HepG2 (cell line): Measurements from ENCODE around the gene KIAA1755. TPM values are rescaled to one million over a fixed set of nuclear protein-coding genes. Genes with fewer than 3 reads are reported as not detected.

Experiments
- ATAC-seq: fragments of 200-7000 bp; cut with Tn5 transposase; 3 replicates; pipeline ENCODE4 v1.9.1; 2020; ENCODE audit warnings: mild to moderate bottlenecking, moderate library complexity
- BruUV-seq: library from RNA; stranded (reverse); fragments of 400-500 nt; replicated peaks from 2 replicates; lab custom pipeline; 2021; lab: Mats Ljungman, UMichigan
- CTCF ChIA-PET: fragments of 300-600 bp; formaldehyde crosslinking; extraction: SDS; loops from one replicate; lab custom pipeline; 2021; ENCODE audit warnings: low total read pairs, inconsistent platforms, low intra/inter-chr PET ratio; lab: Yijun Ruan, JAX
- POLR2A ChIA-PET: fragments of 350-600 bp; sonication (Branson Sonifier 250); formaldehyde crosslinking; loops from one replicate; lab custom pipeline; 2020; ENCODE audit warnings: antibody characterized with exemption, inconsistent platforms; lab: Yijun Ruan, JAX
- DNase-seq: peaks from one replicate; pipeline ENCODE4 v3.0.0-alpha.2; 2015; ENCODE audit warnings: low spot score
- FAIRE-seq: peaks from 3 replicates; lab custom pipeline; 2011; peaks lifted over from hg19 to GRCh38; lab: Jason Lieb, UNC
- H2AFZ ChIP-seq: one replicate; pipeline ENCODE4 v1.6.1; 2011; ENCODE audit warnings: low read length, inconsistent platforms
- H3K27ac ChIP-seq: fragments of 300-600 bp; 3 replicates; pipeline ENCODE4 v1.8.0; 2011; ENCODE audit warnings: mixed run types, mild to moderate bottlenecking, mixed read lengths, low read length, inconsistent platforms; ENCODE audit not compliant: insufficient read depth; ENCODE audit errors: extremely low read length
- H3K27me3 ChIP-seq, 2 experiments: fragments of 200-600 bp in 1 of 2; 2 replicates in 1 of 2; 3 replicates in 1 of 2; pipeline versions ENCODE4 v1.6.0 to v1.8.0; 2011; ENCODE audit warnings: low read length in 2 of 2, mild to moderate bottlenecking in 2 of 2, moderate library complexity in 2 of 2, inconsistent platforms in 1 of 2; ENCODE audit not compliant: insufficient read depth in 2 of 2, control insufficient read depth in 1 of 2
- H3K36me3 ChIP-seq, 2 experiments: fragments of 200-600 bp in 1 of 2; replicated peaks in 1 of 2; 2 replicates in 1 of 2; 3 replicates in 1 of 2; pipeline versions ENCODE4 v1.5.1 to v1.8.0; 2011; ENCODE audit warnings: low read length in 2 of 2, inconsistent platforms in 1 of 2; ENCODE audit not compliant: insufficient read depth in 2 of 2, control insufficient read depth in 1 of 2
- H3K4me1 ChIP-seq: 2 replicates; pipeline ENCODE4 v1.5.1; 2012; ENCODE audit warnings: low read length, inconsistent platforms; ENCODE audit not compliant: insufficient read depth
- H3K4me2 ChIP-seq: 2 replicates; pipeline ENCODE4 v1.6.0; 2011; ENCODE audit warnings: low read depth, low read length, inconsistent platforms
- H3K4me3 ChIP-seq, 3 experiments: fragments of 200-600 bp in 1 of 3; sonication (generic), shearing (Covaris generic) in 1 of 3; replicated peaks in 1 of 3; 2 replicates each; pipeline ENCODE4 v1.5.1; 2011 to 2016; ENCODE audit warnings: low read length in 3 of 3, inconsistent platforms in 2 of 3, low read depth in 2 of 3, mild to moderate bottlenecking in 2 of 3, control low read depth in 1 of 3, mixed read lengths in 1 of 3; ENCODE audit not compliant: insufficient read depth in 1 of 3
- H3K79me2 ChIP-seq: one replicate; pipeline ENCODE4 v1.6.1; 2011; ENCODE audit warnings: low read length, inconsistent platforms; ENCODE audit not compliant: insufficient read depth
- H3K9ac ChIP-seq: 2 replicates; pipeline ENCODE4 v1.6.0; 2011; ENCODE audit warnings: mild to moderate bottlenecking, low read depth, low read length, inconsistent platforms; ENCODE audit not compliant: insufficient read depth
- H3K9me3 ChIP-seq: 2 replicates; pipeline ENCODE4 v1.5.1; 2012; ENCODE audit warnings: mild to moderate bottlenecking, low read length
- H4K20me1 ChIP-seq: 2 replicates; pipeline ENCODE4 v1.6.0; 2011; ENCODE audit warnings: inconsistent platforms, mild to moderate bottlenecking, low read length, moderate library complexity; ENCODE audit not compliant: insufficient read depth
- CEBPG ChIP-seq: IDR thresholded peaks from 2 replicates; pipeline ENCODE4 v1.6.1; 2016
- CHCHD3 ChIP-seq: sonication (generic); formaldehyde crosslinking; IDR thresholded peaks from 2 replicates; pipeline ENCODE4 v1.8.0; 2022; ENCODE audit warnings: mild to moderate bottlenecking, missing genetic modification reagents, moderate library complexity
- STAT5B ChIP-seq: sonication (generic); formaldehyde crosslinking; IDR thresholded peaks from 2 replicates; pipeline ENCODE4 v1.4.0; 2020; ENCODE audit warnings: missing genetic modification reagents
- TBX2 ChIP-seq: sonication (generic); formaldehyde crosslinking; IDR thresholded peaks from 2 replicates; pipeline ENCODE4 v1.5.0; 2020; ENCODE audit warnings: missing genetic modification reagents, mild to moderate bottlenecking, borderline replicate concordance
- ZNF33A ChIP-seq: sonication (generic); formaldehyde crosslinking; IDR thresholded peaks from 2 replicates; pipeline ENCODE4 v1.5.1; 2020; ENCODE audit warnings: missing genetic modification reagents, mild to moderate bottlenecking, moderate library complexity, borderline replicate concordance
- ZNF616 ChIP-seq: sonication (generic); formaldehyde crosslinking; IDR thresholded peaks from 2 replicates; pipeline ENCODE4 v1.5.0; 2020; ENCODE audit warnings: low read depth, mild to moderate bottlenecking, missing genetic modification reagents
- ZSCAN21 ChIP-seq: sonication (generic); formaldehyde crosslinking; IDR thresholded peaks from 2 replicates; pipeline ENCODE4 v1.8.0; 2022; ENCODE audit warnings: mild to moderate bottlenecking, missing genetic modification reagents, moderate library complexity, borderline replicate concordance
- WGBS: methylation state at CpG from one replicate; pipeline ENCODE4 v1.1.6; 2017; ENCODE audit warnings: low lambda C conversion rate; 5-methylcytosine and 5-hydroxymethylcytosine counted together
- in situ Hi-C: cut with HindIII; loops from 2 replicates; pipeline ENCODE4 v1.10.0; 2017; ENCODE audit warnings: low pct_unique_long_range_greater_than_20kb; ENCODE audit not compliant: extremely low pct_ligation_motif_present
- intact Hi-C: fragments of 100-400 bp; cut with micrococcal nuclease; formaldehyde crosslinking; loops from one replicate; pipeline ENCODE4 v1.10.0; 2022; ENCODE audit not compliant: unreplicated experiment
- polyA plus RNA-seq, 8 experiments: library from polyadenylated mRNA; depleted of rRNA in 3 of 8; stranded (reverse) in 7 of 8; unstranded in 1 of 8; fragments of >200 nt; fragmentation: Illumina TruSeq in 4 of 8; extraction: Trizol in 4 of 8; gene quantifications; 2 replicates each; pipeline versions ENCODE4 v1.2.1 to v1.2.3, GENCODE V29; 2011 to 2016; ENCODE audit warnings: low read depth in 4 of 8, missing spikeins in 1 of 8, mixed read lengths in 1 of 8; ENCODE audit not compliant: insufficient read depth in 1 of 8
- total RNA-seq, 5 experiments: library from RNA; depleted of rRNA; stranded (reverse); fragments of >200 nt; fragmentation: Illumina TruSeq; extraction: Trizol; gene quantifications; 2 replicates each; pipeline ENCODE4 v1.2.3, GENCODE V29; 2016; ENCODE audit warnings: low read depth in 1 of 5
- TF ChIP-seq, protein P1 (sequence below): sonication (generic); formaldehyde crosslinking; IDR thresholded peaks from 2 replicates; pipeline ENCODE4 v1.4.0; 2020; ENCODE audit warnings: missing genetic modification reagents, borderline replicate concordance
- TF ChIP-seq, protein P2 (sequence below): sonication (generic); formaldehyde crosslinking; IDR thresholded peaks from 2 replicates; pipeline ENCODE4 v1.5.1; 2020; ENCODE audit warnings: mild to moderate bottlenecking, missing genetic modification reagents, borderline replicate concordance
- TF ChIP-seq, protein P3 (sequence below): sonication (generic); formaldehyde crosslinking; IDR thresholded peaks from 2 replicates; pipeline ENCODE4 v1.8.0; 2022; ENCODE audit warnings: mild to moderate bottlenecking, missing genetic modification reagents, moderate library complexity
- TF ChIP-seq, protein P4 (sequence below): IDR thresholded peaks from 2 replicates; pipeline ENCODE4 v1.6.1; 2016; ENCODE audit warnings: missing compliant biosample characterization, missing genetic modification reagents, borderline replicate concordance

The KIAA1755 gene
- total and polyA plus RNA-seq, 2 of the 13 experiments (the other 11 are each of a cell fraction or from before 2014, with no cell fraction given): 0.04 TPM; not detected in 1

DNA sequence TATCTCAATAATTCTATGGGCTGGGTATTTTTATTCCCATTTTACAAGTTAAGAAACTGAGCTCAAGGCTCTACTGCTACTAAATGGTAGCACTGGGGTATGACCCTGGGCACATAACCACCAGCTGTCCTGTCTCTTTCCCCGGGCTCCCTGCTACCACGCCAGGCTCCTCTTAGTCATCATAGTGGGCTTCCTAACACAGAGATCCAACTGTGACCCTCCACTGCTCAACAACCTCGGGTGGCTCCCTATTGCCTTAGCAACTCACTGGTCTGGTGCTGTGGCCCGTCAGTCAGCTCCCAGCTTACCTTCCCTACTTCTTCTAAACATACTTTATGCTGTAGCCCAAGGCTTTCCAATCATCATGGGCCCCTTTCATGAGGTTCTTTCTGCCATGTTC lies 4.5 kb downstream of the KIAA1755 start (continued):
- TF ChIP-seq, protein P1, sequence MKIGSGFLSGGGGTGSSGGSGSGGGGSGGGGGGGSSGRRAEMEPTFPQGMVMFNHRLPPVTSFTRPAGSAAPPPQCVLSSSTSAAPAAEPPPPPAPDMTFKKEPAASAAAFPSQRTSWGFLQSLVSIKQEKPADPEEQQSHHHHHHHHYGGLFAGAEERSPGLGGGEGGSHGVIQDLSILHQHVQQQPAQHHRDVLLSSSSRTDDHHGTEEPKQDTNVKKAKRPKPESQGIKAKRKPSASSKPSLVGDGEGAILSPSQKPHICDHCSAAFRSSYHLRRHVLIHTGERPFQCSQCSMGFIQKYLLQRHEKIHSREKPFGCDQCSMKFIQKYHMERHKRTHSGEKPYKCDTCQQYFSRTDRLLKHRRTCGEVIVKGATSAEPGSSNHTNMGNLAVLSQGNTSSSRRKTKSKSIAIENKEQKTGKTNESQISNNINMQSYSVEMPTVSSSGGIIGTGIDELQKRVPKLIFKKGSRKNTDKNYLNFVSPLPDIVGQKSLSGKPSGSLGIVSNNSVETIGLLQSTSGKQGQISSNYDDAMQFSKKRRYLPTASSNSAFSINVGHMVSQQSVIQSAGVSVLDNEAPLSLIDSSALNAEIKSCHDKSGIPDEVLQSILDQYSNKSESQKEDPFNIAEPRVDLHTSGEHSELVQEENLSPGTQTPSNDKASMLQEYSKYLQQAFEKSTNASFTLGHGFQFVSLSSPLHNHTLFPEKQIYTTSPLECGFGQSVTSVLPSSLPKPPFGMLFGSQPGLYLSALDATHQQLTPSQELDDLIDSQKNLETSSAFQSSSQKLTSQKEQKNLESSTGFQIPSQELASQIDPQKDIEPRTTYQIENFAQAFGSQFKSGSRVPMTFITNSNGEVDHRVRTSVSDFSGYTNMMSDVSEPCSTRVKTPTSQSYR: no peak
- TF ChIP-seq, protein P2, sequence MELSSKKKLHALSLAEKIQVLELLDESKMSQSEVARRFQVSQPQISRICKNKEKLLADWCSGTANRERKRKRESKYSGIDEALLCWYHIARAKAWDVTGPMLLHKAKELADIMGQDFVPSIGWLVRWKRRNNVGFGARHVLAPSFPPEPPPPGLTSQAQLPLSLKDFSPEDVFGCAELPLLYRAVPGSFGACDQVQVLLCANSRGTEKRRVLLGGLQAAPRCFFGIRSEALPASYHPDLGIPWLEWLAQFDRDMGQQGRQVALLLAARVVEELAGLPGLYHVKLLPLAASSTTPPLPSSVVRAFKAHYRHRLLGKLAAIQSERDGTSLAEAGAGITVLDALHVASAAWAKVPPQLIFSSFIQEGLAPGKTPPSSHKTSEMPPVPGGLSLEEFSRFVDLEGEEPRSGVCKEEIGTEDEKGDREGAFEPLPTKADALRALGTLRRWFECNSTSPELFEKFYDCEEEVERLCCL (CRISPR knock-in tag): no peak
- no peak for TF ChIP-seq ZNF33A (CRISPR knock-in tag)
- no peak for TF ChIP-seq ZSCAN21 (CRISPR knock-in tag)

DNA sequence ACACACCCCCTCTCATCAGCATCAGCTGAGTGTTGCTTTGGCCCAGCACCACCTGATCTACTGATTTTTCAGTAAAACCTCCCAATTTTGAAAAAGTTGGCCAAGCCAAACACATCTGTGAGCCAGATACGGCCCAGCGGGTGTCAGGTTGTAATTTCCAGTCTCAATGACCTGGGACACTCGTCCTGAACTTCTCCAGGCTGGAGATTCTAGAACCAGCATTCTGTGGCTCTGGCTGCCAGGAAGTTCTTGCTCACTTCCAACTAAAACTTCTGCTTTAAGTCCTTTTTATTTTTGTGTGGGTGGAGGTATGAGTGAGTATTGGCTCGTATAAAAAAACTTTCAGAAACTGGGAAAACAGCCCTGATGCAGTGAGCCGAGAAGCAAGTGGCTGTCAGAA lies 5.1 kb downstream of the KIAA1755 start:
- intact Hi-C loops (no loop called here), in situ Hi-C loops (no loop called here)
- ATAC-seq (no peak), FAIRE-seq (no peak), DNase-seq (no peak)
- H3K79me2 ChIP-seq: no peaks in the 10 kb centered on the region
- H4K20me1 ChIP-seq: no peaks in the 10 kb centered on the region
- no peak overlapping the region for H2AFZ ChIP-seq
- POLR2A ChIA-PET: no interaction called here
- CTCF ChIA-PET: no interaction called here
- WGBS: 65% methylated on average over 5 of the region's 5 CpGs
- H3K4me3 ChIP-seq: no peak overlapping the region
- peaks cover 18% of the 10 kb centered on the region for H3K4me1 ChIP-seq
- BruUV-seq: no TSS peak
- peaks cover 5 to 23% of the 10 kb centered on the region in 2 experiments; a peak in 4 of 5 replicates for H3K27me3 ChIP-seq
- H3K27ac ChIP-seq: no peak overlapping the region
- H3K4me2 ChIP-seq: no peak overlapping the region
- no peaks in the 10 kb centered on the region for H3K9me3 ChIP-seq
- H3K9ac ChIP-seq: no peak overlapping the region
- no peaks in the 10 kb centered on the region for H3K36me3 ChIP-seq
- no peak for TF ChIP-seq TBX2 (CRISPR knock-in tag)
- no peak for TF ChIP-seq STAT5B (CRISPR knock-in tag)
- no peak for TF ChIP-seq ZNF616 (CRISPR knock-in tag)
- TF ChIP-seq, protein P3, sequence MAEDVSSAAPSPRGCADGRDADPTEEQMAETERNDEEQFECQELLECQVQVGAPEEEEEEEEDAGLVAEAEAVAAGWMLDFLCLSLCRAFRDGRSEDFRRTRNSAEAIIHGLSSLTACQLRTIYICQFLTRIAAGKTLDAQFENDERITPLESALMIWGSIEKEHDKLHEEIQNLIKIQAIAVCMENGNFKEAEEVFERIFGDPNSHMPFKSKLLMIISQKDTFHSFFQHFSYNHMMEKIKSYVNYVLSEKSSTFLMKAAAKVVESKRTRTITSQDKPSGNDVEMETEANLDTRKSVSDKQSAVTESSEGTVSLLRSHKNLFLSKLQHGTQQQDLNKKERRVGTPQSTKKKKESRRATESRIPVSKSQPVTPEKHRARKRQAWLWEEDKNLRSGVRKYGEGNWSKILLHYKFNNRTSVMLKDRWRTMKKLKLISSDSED (CRISPR knock-in tag): no peak
- no peak for TF ChIP-seq CHCHD3 (CRISPR knock-in tag)
- no peak for TF ChIP-seq CEBPG (CRISPR knock-in tag)
- TF ChIP-seq, protein P4, sequence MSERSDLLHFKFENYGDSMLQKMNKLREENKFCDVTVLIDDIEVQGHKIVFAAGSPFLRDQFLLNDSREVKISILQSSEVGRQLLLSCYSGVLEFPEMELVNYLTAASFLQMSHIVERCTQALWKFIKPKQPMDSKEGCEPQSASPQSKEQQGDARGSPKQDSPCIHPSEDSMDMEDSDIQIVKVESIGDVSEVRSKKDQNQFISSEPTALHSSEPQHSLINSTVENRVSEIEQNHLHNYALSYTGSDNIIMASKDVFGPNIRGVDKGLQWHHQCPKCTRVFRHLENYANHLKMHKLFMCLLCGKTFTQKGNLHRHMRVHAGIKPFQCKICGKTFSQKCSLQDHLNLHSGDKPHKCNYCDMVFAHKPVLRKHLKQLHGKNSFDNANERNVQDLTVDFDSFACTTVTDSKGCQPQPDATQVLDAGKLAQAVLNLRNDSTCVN (CRISPR knock-in tag): no peak
